ENCODE results near the gene ATAD3A.
A peak's percentile ranks its signal among the peaks of the same experiment; 100 is the strongest.
"Not testable (repeated sequence)": the region's sequence is repeated elsewhere in the genome, so short reads cannot be mapped to it uniquely, and the experiment has no call there.

ATAD3A gene

DNA sequence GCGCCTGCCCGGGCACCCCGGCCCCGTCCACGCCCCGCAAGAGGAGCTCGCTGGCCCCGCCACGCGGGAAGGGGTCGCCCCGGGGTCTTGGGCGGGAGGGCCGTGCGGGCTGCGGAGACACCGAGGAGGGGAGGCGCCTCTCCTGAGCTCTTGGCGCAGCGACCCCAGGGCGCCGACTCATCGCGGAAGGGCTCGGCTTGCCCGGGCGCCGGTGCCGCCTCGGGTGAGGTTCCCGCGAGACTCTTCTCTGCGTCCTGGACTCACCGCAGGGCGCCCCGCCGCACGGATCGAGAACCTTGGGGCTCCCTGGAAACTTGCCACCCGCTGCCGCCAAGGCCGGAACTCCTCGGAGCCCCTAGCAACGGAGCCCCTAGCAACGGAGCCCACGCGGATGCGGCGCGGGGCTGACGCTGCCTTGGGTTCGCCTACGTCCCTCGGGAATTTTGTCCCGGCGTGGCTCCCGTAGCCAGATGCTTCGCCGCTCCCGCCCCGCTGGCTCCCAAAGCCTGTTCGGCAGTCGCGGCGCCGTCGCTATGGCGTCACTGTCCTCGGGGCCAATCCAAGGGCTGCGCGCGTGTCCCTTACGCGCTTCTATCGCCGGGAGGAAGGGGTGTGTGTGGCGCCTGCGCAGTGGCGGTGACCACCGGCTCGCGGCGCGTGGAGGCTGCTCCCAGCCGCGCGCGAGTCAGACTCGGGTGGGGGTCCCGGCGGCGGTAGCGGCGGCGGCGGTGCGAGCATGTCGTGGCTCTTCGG lies at the start of gene ATAD3A:
TSS of gene ATAD3A (plus strand) at position 630 of the 753 bp plus-strand sequence. CDS start at position 737, 107 bp downstream.
- DNase-seq (ENCODE audit: low spot score), result peak; percentile 96

DNA sequence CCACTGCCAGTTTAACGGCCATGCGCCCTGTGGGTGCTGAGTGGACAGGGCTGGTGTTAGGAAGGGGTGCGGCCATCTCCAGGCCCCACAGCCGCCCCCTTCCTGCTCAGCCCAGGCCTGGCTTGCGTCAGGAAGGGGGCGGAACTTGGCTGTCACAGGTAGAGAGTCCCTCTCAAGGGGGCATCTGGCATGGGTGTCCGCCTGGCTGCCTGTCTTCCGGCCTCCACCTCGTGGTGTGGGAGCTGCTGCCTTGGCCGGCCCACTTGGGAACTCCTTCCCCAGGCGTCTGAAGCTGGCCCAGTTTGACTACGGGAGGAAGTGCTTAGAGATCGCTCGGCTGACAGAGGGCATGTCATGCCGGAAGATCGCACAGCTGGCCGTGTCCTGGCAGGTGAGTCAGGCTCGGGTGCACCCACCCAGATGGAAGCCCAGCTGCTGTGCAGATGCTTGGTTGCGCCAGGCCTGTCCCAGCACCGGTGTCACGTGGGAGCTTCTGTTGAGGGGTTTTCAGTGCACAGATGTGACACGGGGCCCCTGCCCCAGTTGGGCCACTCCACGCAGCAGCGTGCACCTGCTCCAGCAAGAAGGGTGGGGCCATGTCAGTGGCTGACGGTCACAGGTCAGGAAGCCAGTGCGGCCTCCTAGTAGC lies 49.5 kb upstream of the ATAD3A start:
- DNase-seq (ENCODE audit: low spot score), result peak; percentile 41

- DNase-seq (ENCODE audit: low spot score), result no peak
Measured at GRCh38 chr1:1463312-1463711, 48.6 kb upstream of the ATAD3A start.

- DNase-seq (ENCODE audit: low spot score), result not testable (repeated sequence)
Measured at GRCh38 chr1:1468196-1468985, 43.6 kb upstream of the ATAD3A start.

DNA sequence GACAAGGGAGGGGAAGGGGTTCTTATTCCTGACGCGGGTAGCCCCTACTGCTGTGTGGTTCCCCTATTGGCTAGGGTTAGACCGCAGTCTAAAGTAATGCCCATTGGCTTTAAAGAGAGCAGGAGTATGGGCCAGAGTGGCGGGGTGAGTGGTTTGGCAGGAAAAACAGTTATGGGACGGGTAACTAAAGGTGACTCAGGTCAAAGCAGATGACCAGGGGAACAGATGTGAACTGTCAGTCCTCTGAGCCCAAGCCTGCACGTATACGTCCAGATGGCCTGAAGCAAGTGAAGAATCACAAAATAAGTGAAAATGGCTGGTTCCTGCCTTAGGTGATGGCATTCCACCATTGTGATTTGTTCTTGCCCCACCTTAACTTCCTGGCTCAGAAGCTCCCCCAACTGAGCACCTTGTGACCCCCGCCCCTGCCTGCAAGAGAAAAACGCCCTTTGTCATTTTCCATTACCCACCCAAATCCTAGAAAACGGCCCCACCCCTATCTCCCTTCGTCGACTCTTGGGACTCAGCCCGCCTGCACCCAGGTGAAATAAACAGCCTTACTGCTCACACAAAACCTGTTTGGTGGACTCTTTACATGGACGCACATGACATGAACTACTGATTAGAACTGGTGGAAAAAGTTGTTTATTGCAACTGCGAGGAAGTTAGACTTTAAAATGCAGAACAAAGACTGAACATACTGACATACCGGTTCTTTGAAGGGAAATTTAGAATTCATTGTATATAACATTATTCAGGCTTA lies 41.2 kb upstream of the ATAD3A start:
- peak; percentile 14 for DNase-seq (ENCODE audit: low spot score)

DNA sequence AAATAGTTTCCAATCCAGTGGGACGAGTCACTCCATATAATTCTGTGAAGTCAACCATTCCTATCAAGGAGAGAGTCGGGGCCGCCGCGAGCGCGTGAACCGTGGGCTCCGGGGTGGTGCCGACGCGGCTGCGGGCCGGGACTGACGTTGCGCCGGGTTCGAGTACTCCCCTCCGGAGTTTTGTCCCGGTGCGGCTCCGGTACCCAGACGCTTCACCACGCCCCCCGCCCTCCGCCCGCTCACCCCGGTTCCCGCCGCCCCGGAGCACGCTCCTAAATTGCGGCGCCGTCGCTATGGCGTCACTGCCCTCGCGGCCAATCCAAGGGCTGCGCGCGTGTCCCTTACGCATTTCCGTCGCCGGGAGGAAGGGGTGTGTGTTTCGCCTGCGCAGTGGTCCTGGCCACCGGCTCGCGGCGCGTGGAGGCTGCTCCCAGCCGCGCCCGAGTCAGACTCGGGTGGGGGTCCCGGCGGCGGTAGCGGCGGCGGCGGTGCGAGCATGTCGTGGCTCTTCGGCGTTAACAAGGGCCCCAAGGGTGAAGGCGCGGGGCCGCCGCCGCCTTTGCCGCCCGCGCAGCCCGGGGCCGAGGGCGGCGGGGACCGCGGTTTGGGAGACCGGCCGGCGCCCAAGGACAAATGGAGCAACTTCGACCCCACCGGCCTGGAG lies 40.4 kb upstream of the ATAD3A start, which contains the start of gene ATAD3B:
TSS of gene ATAD3B (plus strand) at position 377 of the 664 bp plus-strand sequence. CDS start at position 497, 120 bp downstream.
- peak; percentile 90 for DNase-seq (ENCODE audit: low spot score)

GRCh38 chr1:1472053-1472876 lies 39.7 kb upstream of the ATAD3A start:
- DNase-seq (ENCODE audit: low spot score), result not testable (repeated sequence)

GRCh38 chr1:1476011-1476410 lies 36.0 kb upstream of the ATAD3A start:
- DNase-seq (ENCODE audit: low spot score), result not testable (repeated sequence)

DNA sequence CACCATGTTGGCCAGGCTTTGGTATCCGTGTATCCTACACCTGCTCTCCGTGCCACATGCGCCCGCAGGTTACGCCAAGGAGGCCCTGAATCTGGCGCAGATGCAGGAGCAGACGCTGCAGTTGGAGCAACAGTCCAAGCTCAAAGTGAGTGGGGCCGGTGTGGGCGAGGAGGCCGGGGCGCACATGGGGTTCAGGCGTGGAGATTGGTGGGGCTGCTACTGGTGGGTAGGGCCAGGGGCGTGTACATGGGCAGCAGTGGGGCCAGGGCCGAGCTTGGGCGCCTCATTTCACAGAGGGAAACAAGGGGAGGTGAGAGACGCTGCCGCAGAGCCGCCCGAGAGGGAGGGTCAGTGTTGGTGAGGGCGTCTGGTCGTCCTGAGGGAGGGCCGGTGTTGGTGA lies 34.8 kb upstream of the ATAD3A start:
- no peak for DNase-seq (ENCODE audit: low spot score)

DNA sequence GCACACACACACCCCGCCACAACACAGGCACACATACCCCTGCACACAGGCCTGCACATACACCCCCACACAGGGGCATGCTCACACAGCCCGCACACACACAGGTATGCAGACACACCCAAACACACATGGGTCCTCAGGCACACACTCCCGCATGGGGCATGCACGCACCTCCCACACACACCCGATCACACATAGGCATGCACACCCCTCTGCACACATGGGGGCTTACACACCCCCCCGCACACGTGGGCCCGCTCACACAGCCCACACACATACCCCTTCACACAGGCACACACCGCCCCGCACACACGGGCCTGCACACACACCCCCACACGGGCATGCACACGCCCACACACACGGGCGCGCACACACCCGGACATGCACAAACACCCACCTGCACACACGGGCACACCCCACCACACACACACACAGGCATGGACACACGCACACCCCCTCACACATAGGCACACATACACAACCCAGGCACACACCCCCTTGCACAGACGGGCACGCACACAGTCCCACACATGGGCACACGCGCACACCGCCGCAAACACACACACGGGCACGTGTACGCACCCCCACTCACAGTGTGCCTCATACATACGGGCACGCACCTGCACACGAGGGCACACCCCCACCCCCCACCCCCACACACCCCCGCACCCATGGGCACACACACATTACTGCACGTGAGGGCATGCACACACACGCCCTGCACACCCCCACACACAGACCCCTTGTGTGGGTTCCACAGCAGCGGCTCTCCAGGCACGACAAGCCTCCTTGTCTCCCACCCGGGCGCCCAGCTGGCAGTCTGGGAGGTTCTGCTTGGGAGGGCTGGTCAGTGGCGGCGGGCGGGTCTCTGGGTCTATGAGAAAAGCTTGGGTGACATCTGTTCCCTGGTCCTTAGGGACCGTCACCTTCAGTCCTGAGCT lies 32.1 kb upstream of the ATAD3A start:
- no peak for DNase-seq (ENCODE audit: low spot score)

GRCh38 chr1:1480488-1480867 lies 31.5 kb upstream of the ATAD3A start:
- not testable (repeated sequence) for DNase-seq (ENCODE audit: low spot score)

DNA sequence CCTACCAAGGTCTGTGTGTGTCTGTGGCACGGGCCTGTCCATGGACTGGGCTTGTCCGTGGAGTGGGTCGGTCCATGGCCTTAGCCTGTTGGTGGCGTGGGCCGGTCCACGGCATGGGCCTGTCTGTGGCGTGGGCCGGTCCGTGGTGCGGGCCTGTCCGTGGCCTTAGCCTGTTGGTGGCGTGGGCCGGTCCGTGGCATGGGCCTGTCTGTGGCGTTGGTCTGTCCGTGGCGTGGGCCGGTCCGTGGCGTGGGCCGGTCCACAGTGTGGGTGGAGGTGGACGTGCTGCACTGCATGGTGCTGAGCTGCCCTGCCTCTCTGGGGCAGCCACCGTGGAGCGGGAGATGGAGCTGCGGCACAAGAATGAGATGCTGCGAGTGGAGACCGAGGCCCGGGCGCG lies 30.2 kb upstream of the ATAD3A start:
- not testable (repeated sequence) for DNase-seq (ENCODE audit: low spot score)

DNA sequence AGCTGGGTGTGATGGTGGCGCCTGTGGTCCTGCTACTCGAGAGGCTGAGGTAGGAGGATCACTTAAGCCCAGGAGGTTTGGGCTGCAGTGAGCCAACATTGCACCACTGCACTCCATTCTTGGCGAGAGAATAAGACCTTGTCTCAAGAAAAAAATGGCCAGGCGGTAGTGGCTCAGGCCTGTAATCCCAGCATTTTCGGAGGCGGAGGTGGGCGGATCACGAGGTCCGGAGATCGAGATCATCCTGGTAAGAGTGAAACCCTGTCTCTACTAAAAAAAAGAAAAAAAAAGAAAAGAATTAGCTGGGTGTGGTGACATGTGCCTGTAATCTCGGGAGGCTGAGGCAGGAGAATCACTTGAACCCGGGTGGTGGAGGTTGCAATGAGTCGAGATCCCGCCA lies 29.1 kb upstream of the ATAD3A start:
- DNase-seq (ENCODE audit: low spot score), result no peak

DNA sequence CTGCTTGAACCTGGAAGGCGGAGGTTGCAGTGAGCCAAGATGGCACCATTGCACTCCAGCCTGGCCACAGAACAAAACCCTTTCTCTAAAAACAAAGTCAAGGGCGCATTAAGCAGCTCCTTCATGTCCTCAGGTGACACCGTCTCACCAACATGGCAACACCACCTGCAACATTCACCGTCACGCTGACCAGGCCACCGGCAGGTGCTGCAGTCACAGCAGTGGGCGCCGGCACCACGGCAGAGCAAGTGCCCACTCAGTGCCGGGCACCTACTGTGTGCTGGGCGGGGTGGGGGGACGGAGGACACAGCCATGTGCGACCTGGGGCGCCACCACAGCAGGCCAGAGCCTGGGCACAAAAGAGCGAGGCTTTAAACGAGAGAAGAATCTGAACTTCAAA lies 28.2 kb upstream of the ATAD3A start:
- DNase-seq (ENCODE audit: low spot score), result no peak

DNA sequence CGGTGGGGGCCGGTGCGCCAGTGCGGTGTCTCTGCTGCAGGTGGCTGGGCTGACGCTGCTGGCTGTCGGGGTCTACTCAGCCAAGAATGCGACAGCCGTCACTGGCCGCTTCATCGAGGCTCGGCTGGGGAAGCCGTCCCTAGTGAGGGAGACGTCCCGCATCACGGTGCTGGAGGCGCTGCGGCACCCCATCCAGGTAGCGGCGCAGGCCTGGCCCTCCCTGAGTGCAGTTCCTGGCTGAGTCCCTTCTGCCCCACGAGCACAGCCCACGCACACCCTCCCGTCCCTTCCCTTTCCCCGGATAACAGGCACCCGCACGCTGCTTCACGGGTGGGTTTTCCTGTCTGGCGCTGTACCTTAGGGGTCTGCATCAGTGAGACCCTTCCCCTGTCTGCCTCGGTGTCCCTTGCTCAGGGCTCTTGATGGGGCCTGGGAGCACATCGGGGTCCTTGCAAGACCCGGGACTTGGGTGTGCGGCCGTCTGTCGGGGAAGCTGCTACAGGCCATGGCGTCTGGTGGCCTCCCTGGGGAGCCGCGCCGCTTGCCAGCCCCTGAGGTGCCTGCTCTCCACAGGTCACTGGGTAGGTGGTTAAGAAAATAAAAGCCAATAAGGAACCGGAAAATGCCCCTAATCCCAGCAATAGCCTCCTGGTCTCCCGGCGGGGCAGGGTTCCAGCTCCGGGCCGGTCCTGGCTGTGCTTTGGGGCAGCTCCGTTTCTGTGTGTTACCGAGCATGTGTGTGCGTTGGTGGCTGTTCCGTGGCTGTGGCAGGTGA lies 26.8 kb upstream of the ATAD3A start:
- DNase-seq (ENCODE audit: low spot score), result not testable (repeated sequence)

DNA sequence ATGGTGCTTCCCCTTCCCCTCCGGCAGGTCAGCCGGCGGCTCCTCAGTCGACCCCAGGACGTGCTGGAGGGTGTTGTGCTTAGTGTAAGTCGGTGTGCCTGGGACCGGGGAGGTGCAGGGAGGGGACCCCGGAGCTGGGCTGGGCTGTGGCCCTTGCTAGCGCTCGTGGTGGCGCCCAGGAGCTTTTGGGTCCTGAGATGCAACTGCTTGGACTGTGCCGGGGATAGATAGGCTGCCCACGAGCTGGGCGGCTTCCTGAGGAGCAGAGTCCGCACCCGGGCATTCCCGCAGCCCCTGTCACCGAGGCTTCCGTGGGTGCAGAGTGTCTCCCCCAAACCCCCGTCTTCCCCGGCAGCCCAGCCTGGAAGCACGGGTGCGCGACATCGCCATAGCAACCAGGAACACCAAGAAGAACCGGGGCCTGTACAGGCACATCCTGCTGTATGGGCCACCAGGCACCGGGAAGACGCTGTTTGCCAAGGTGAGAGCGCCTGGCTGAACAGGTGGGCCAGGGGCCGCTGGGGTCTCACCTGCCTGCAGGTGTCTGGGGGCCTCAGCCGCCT lies 26.1 kb upstream of the ATAD3A start:
- DNase-seq (ENCODE audit: low spot score), result not testable (repeated sequence)

DNA sequence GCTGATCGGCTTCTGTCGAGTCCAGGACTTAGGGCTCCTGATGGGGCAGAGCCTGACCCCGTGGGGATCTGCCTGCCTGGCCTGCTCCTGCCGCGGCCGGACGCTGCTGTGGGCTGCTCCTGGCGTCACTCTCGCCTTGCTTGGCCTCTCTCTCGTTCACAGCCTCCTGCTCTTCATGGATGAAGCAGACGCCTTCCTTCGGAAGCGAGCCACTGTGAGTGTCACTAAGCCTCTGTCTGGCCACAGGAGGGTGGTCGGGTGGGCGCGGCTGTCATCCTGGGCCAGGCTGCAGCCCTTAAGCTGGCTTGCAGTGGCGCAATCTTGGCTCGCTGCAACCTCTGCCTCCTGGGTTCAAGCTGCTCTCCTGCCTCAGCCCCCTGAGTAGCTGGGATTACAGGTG lies 24.3 kb upstream of the ATAD3A start:
- DNase-seq (ENCODE audit: low spot score), result no peak

DNA sequence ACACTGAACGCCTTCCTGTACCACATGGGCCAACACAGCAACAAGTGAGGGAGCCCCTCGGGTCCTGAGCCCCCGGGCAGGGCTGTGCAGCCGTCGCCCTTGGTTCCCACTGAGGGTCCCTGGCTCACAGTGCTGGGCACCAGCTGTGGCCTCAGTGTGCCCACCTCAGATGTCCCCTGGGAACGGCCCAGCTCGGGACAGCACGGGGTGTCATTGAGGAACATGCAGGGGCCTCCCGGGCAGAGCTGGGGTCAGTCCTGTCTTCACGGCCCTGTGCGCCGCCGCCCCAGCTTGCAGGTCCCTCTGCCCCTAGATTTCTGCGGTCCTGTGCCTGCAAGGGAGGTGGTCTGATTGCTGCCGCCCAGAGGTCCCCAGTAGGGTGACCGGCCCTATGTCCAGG lies 22.7 kb upstream of the ATAD3A start:
- no peak for DNase-seq (ENCODE audit: low spot score)
